Gastrocnemius medialis (tissue), 4 donors: ENCODE data around the gene LRIG3. TPM values are rescaled to one million over a fixed set of nuclear protein-coding genes. Genes with fewer than 3 reads are reported as not detected.

Experiments
- ATAC-seq, 2 donors: fragments of 150-250 bp; one replicate each; pipeline ENCODE4 v1.9.1; 2016
- DNase-seq, 2 donors: peaks; one replicate each; pipeline ENCODE4 v3.0.0-alpha.2; 2019
- H3K27ac ChIP-seq, 4 donors: fragments of 200-600 bp; sonication (generic); 1 replicate in 1 of 4; 2 replicates in 3 of 4; pipeline ENCODE4 v1.5.1; 2016 to 2018; ENCODE audit warnings: mild to moderate bottlenecking in 2 of 4, moderate library complexity in 1 of 4
- H3K27me3 ChIP-seq, 3 donors: fragments of 200-600 bp; sonication (generic) in 2 of 3; 1 replicate in 1 of 3; 2 replicates in 2 of 3; pipeline versions ENCODE4 v1.5.1 to v1.6.0; 2016 to 2019; ENCODE audit warnings: mild to moderate bottlenecking in 1 of 3, moderate library complexity in 1 of 3
- H3K36me3 ChIP-seq, 2 donors: fragments of 200-600 bp; sonication (generic) in 1 of 2; one replicate each; pipeline ENCODE4 v1.5.1; 2017 to 2018
- H3K4me1 ChIP-seq, 2 donors: fragments of 200-600 bp; sonication (generic) in 1 of 2; one replicate each; pipeline ENCODE4 v1.5.1; 2016 to 2017; ENCODE audit warnings: mild to moderate bottlenecking in 2 of 2
- H3K4me3 ChIP-seq, 4 donors: fragments of 200-600 bp; sonication (generic) in 3 of 4; 1 replicate in 1 of 4; 2 replicates in 3 of 4; pipeline ENCODE4 v1.5.1; 2016 to 2019; ENCODE audit warnings: mild to moderate bottlenecking in 2 of 4
- H3K9me3 ChIP-seq, 3 donors: fragments of 200-600 bp; sonication (generic) in 2 of 3; 1 replicate in 1 of 3; 2 replicates in 2 of 3; pipeline ENCODE4 v1.5.1; 2016 to 2019
- CTCF ChIP-seq, 5 experiments: fragments of 450-650 bp in 3 of 5; fragments of 200-600 bp in 2 of 5; sonication (generic) in 2 of 5; IDR thresholded peaks in 4 of 5; conservative IDR thresholded peaks in 1 of 5; 1 replicate in 4 of 5; 2 replicates in 1 of 5; pipeline ENCODE4 v1.5.1; 2016 to 2019; ENCODE audit warnings: antibody characterized with exemption in 5 of 5, mild to moderate bottlenecking in 3 of 5, moderate library complexity in 3 of 5
- POLR2A ChIP-seq, 2 donors: fragments of 450-650 bp; IDR thresholded peaks; one replicate each; pipeline ENCODE4 v1.6.1; 2017; ENCODE audit warnings: antibody characterized with exemption in 2 of 2, mild to moderate bottlenecking in 2 of 2, moderate library complexity in 2 of 2
- in situ Hi-C, 4 donors: fragments of 200-750 bp; cut with MboI; loops; one replicate each; pipeline versions ENCODE4 v1.15.0 to v1.8.0; 2017; ENCODE audit warnings: low sequenced_read_pairs in 4 of 4
- intact Hi-C: fragments of 100-400 bp; cut with DNase I; formaldehyde crosslinking; loops from one replicate; pipeline ENCODE4 v1.15.1; 2023; ENCODE audit warnings: low total_unique reads
- total RNA-seq, 4 donors: library from RNA; depleted of rRNA; stranded (reverse); fragments of >200 nt; gene quantifications; one replicate each; pipeline versions ENCODE4 v1.1.0 to v1.2.3, GENCODE V29; 2016

LRIG3 gene
- total RNA-seq, 4 donors from 2014 or later = 4.7 to 14.7 (median 7.7) TPM

- in situ Hi-C loops = no loop called here
Measured at GRCh38 chr12:58922849-58923248, 2.5 kb upstream of the LRIG3 start.

GRCh38 chr12:58920961-58921861 is 907 bp upstream of the LRIG3 start:
- Histone ChIP-seq H3K4me1 (peaks cover 18 to 19% of the 10 kb centered on the region in 2 donors), H3K27me3 (no peaks in the 10 kb centered on the region), H3K4me3 (peak overlapping the region; percentile 62 to 96 (median 88)), H3K36me3 (no peaks in the 10 kb centered on the region), H3K27ac (peak overlapping the region; percentile 85 to 95 (median 93)), H3K9me3 (no peaks in the 10 kb centered on the region)
- in situ Hi-C loops (no loop called here), intact Hi-C loops (no loop called here)
- no peak for DNase-seq
- TF ChIP-seq POLR2A (IDR thresholded peaks at IDR 0.05) = no peak
- no peak for TF ChIP-seq CTCF (IDR thresholded peaks at IDR 0.05 in 4 of 5, conservative IDR thresholded peaks at IDR 0.05 in 1 of 5)
- ATAC-seq = no peak

More at GRCh38 chr12:58922849-58923248, 2.5 kb upstream of the LRIG3 start:
- no peak for TF ChIP-seq POLR2A (IDR thresholded peaks at IDR 0.05)
- no peak for TF ChIP-seq CTCF (IDR thresholded peaks at IDR 0.05 in 4 of 5, conservative IDR thresholded peaks at IDR 0.05 in 1 of 5)
- ATAC-seq (no peak), DNase-seq (no peak)
- peaks cover 1 to 10% of the 10 kb centered on the region in 2 donors for H3K4me1 ChIP-seq
- H3K36me3 ChIP-seq = no peaks in the 10 kb centered on the region
- H3K4me3 ChIP-seq = no peak overlapping the region
- H3K9me3 ChIP-seq = no peaks in the 10 kb centered on the region
- H3K27me3 ChIP-seq = no peaks in the 10 kb centered on the region
- intact Hi-C loops = no loop called here
- H3K27ac ChIP-seq = no peak overlapping the region

- peak in 1 of 5 experiments; percentile 4 for TF ChIP-seq CTCF (IDR thresholded peaks at IDR 0.05 in 4 of 5, conservative IDR thresholded peaks at IDR 0.05 in 1 of 5)
- TF ChIP-seq POLR2A (IDR thresholded peaks at IDR 0.05) = no peak
- Histone ChIP-seq H3K27me3 (no peaks in the 10 kb centered on the region), H3K4me3 (peak overlapping the region; percentile 62 to 96 (median 88)), H3K9me3 (no peaks in the 10 kb centered on the region), H3K4me1 (peaks cover 35 to 37% of the 10 kb centered on the region in 2 donors), H3K27ac (peak overlapping the region; percentile 85 to 95 (median 93)), H3K36me3 (no peaks in the 10 kb centered on the region)
- DNase-seq (peak; percentile 5 to 20), ATAC-seq (peak; percentile 42 to 54)
- in situ Hi-C loops (no loop called here), intact Hi-C loops (loop anchor here (10.0 kb wide), 1 partner anchor 475 kb away; no protein-coding TSS in a partner anchor)
Measured at GRCh38 chr12:58919231-58920101, 838 bp downstream of the LRIG3 start.

GRCh38 chr12:58918469-58918844 is 1.8 kb downstream of the LRIG3 start:
- H3K4me1 ChIP-seq = peaks cover 39% of the 10 kb centered on the region in 2 donors
- H3K27me3 ChIP-seq = no peaks in the 10 kb centered on the region
- H3K9me3 ChIP-seq = no peaks in the 10 kb centered on the region
- peaks cover 0 to 3% of the 10 kb centered on the region in 2 donors for H3K36me3 ChIP-seq
- peak overlapping the region; percentile 62 to 96 (median 88) for H3K4me3 ChIP-seq
- peak overlapping the region; percentile 85 to 95 (median 93) for H3K27ac ChIP-seq
- ATAC-seq (no peak), DNase-seq (no peak)
- TF ChIP-seq CTCF (IDR thresholded peaks at IDR 0.05 in 4 of 5, conservative IDR thresholded peaks at IDR 0.05 in 1 of 5) (no peak), POLR2A (IDR thresholded peaks at IDR 0.05) (no peak)
- intact Hi-C loops = loop anchor here (10.0 kb wide), 1 partner anchor 474 kb away; no protein-coding TSS in a partner anchor
- in situ Hi-C loops = no loop called here
